ENCODE measurements around the gene ATXN10. TPM values are rescaled to one million over a fixed set of nuclear protein-coding genes. Genes with fewer than 3 reads are reported as not detected.

ATXN10 gene
- total and polyA plus RNA-seq, 2 of the 13 experiments (the other 11 are each of a cell fraction or from before 2014, with no cell fraction given), result 60.1 to 194 TPM

DNA sequence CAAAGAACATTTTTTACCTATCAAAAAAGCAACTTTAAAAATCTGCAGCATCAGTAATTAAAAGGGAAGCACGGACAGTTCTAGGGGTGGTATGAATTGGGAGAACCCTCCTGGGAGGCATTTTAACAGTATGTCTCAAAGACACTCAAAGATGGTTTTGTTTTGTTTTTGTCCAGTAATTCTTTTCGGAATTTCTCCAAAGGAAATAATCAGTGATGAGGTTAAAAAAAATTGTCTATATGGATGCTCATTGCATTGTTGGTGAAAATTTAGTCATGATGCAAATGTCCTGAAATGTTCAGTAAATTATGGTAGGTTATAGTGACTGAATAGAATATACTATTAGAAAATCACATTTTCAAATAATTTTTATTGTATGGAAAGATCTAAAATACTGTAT is 115.1 kb downstream of the ATXN10 start:
- Histone ChIP-seq H3K27me3 (ENCODE audit: control insufficient read depth in 1 of 2, insufficient read depth in 2 of 2, low read length in 2 of 2) (no peaks in the 10 kb centered on the region), H3K9ac (ENCODE audit: insufficient read depth, low read depth, low read length) (no peak overlapping the region), H4K20me1 (ENCODE audit: insufficient read depth, low read length) (no peaks in the 10 kb centered on the region; the same call in 1 of the 2 replicates), H3K4me1 (ENCODE audit: insufficient read depth, low read length) (peaks cover 26% of the 10 kb centered on the region), H3K4me3 (replicated peaks in 1 of 3; ENCODE audit: insufficient read depth in 1 of 3, low read depth in 2 of 3, low read length in 3 of 3) (no peak overlapping the region), H2AFZ (ENCODE audit: low read length) (no peak overlapping the region), H3K79me2 (ENCODE audit: insufficient read depth, low read length) (peaks cover 6% of the 10 kb centered on the region), H3K36me3 (replicated peaks in 1 of 2; ENCODE audit: control insufficient read depth in 1 of 2, insufficient read depth in 2 of 2, low read length in 2 of 2) (peaks cover 0 to 3% of the 10 kb centered on the region in 2 experiments; a peak in 2 of 5 replicates), H3K27ac (ENCODE audit: extremely low read length, insufficient read depth, low read length) (no peak overlapping the region), H3K4me2 (ENCODE audit: low read depth, low read length) (no peak overlapping the region), H3K9me3 (ENCODE audit: low read length) (no peaks in the 10 kb centered on the region)
- BruUV-seq (replicated peaks), result no TSS peak
- TF ChIP-seq SNAPC5 (CRISPR knock-in tag; IDR thresholded peaks at IDR 0.05; ENCODE audit: borderline replicate concordance), result no peak
- TF ChIP-seq, protein P1, sequence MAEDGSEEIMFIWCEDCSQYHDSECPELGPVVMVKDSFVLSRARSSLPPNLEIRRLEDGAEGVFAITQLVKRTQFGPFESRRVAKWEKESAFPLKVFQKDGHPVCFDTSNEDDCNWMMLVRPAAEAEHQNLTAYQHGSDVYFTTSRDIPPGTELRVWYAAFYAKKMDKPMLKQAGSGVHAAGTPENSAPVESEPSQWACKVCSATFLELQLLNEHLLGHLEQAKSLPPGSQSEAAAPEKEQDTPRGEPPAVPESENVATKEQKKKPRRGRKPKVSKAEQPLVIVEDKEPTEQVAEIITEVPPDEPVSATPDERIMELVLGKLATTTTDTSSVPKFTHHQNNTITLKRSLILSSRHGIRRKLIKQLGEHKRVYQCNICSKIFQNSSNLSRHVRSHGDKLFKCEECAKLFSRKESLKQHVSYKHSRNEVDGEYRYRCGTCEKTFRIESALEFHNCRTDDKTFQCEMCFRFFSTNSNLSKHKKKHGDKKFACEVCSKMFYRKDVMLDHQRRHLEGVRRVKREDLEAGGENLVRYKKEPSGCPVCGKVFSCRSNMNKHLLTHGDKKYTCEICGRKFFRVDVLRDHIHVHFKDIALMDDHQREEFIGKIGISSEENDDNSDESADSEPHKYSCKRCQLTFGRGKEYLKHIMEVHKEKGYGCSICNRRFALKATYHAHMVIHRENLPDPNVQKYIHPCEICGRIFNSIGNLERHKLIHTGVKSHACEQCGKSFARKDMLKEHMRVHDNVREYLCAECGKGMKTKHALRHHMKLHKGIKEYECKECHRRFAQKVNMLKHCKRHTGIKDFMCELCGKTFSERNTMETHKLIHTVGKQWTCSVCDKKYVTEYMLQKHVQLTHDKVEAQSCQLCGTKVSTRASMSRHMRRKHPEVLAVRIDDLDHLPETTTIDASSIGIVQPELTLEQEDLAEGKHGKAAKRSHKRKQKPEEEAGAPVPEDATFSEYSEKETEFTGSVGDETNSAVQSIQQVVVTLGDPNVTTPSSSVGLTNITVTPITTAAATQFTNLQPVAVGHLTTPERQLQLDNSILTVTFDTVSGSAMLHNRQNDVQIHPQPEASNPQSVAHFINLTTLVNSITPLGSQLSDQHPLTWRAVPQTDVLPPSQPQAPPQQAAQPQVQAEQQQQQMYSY (CRISPR knock-in tag; IDR thresholded peaks at IDR 0.05), result no peak
- no peak for TF ChIP-seq CCAR2 (optimal IDR thresholded peaks at IDR 0.05; ENCODE audit: low read depth, low read length)
- TF ChIP-seq ZNF781 (CRISPR knock-in tag; IDR thresholded peaks at IDR 0.05; ENCODE audit: borderline replicate concordance, not compliant biosample characterization), result no peak
- TF ChIP-seq KDM6A (CRISPR knock-in tag; IDR thresholded peaks at IDR 0.05; ENCODE audit: low read depth), result no peak
- TF ChIP-seq, protein P2, sequence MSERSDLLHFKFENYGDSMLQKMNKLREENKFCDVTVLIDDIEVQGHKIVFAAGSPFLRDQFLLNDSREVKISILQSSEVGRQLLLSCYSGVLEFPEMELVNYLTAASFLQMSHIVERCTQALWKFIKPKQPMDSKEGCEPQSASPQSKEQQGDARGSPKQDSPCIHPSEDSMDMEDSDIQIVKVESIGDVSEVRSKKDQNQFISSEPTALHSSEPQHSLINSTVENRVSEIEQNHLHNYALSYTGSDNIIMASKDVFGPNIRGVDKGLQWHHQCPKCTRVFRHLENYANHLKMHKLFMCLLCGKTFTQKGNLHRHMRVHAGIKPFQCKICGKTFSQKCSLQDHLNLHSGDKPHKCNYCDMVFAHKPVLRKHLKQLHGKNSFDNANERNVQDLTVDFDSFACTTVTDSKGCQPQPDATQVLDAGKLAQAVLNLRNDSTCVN (CRISPR knock-in tag; IDR thresholded peaks at IDR 0.05; ENCODE audit: borderline replicate concordance), result no peak
- TF ChIP-seq, protein P3, sequence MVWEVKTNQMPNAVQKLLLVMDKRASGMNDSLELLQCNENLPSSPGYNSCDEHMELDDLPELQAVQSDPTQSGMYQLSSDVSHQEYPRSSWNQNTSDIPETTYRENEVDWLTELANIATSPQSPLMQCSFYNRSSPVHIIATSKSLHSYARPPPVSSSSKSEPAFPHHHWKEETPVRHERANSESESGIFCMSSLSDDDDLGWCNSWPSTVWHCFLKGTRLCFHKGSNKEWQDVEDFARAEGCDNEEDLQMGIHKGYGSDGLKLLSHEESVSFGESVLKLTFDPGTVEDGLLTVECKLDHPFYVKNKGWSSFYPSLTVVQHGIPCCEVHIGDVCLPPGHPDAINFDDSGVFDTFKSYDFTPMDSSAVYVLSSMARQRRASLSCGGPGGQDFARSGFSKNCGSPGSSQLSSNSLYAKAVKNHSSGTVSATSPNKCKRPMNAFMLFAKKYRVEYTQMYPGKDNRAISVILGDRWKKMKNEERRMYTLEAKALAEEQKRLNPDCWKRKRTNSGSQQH (CRISPR knock-in tag; IDR thresholded peaks at IDR 0.05; ENCODE audit: low read depth), result no peak
- no peak for TF ChIP-seq PHF5A (CRISPR knock-in tag; IDR thresholded peaks at IDR 0.05; ENCODE audit: low read depth, unreplicated experiment)
- no peak for TF ChIP-seq ZFAT (CRISPR knock-in tag; conservative IDR thresholded peaks at IDR 0.05)
- TF ChIP-seq ZNF441 (CRISPR knock-in tag; IDR thresholded peaks at IDR 0.05; ENCODE audit: borderline replicate concordance), result no peak
- TF ChIP-seq ISL2 (CRISPR knock-in tag; IDR thresholded peaks at IDR 0.05), result no peak
- TF ChIP-seq SALL2 (CRISPR knock-in tag; IDR thresholded peaks at IDR 0.05), result no peak
- TF ChIP-seq ZFYVE20 (CRISPR knock-in tag; IDR thresholded peaks at IDR 0.05; ENCODE audit: borderline replicate concordance, low read depth), result no peak
- TF ChIP-seq, protein P4, sequence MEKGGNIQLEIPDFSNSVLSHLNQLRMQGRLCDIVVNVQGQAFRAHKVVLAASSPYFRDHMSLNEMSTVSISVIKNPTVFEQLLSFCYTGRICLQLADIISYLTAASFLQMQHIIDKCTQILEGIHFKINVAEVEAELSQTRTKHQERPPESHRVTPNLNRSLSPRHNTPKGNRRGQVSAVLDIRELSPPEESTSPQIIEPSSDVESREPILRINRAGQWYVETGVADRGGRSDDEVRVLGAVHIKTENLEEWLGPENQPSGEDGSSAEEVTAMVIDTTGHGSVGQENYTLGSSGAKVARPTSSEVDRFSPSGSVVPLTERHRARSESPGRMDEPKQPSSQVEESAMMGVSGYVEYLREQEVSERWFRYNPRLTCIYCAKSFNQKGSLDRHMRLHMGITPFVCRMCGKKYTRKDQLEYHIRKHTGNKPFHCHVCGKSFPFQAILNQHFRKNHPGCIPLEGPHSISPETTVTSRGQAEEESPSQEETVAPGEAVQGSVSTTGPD (CRISPR knock-in tag; IDR thresholded peaks at IDR 0.05), result no peak
- TF ChIP-seq ZNF709 (CRISPR knock-in tag; IDR thresholded peaks at IDR 0.05), result no peak
- TF ChIP-seq KLF16 (CRISPR knock-in tag; IDR thresholded peaks at IDR 0.05), result no peak
- TF ChIP-seq NFIC (IDR thresholded peaks at IDR 0.05; ENCODE audit: low read length), result no peak
- intact Hi-C loops (cut with micrococcal nuclease; ENCODE audit: unreplicated experiment), result no loop called here
- in situ Hi-C loops (cut with HindIII; ENCODE audit: extremely low pct_ligation_motif_present, low pct_unique_long_range_greater_than_20kb), result no loop called here
- 47% methylated on average over 2 of the region's 2 CpGs for WGBS (ENCODE audit: low lambda C conversion rate)
- ChIA-PET CTCF (ENCODE audit: low intra/inter-chr PET ratio, low total read pairs) (no interaction called here), POLR2A (no interaction called here)
- ATAC-seq, result no peak
- FAIRE-seq, result no peak
- DNase-seq (ENCODE audit: low spot score), result no peak

Measured in HepG2 (cell line).